Stimulated activated CD4-positive, alpha-beta T cell treated with anti-CD3 and anti-CD28 coated beads, Interleukin-12 subunit alpha, Interleukin-12 subunit beta, amount 100 ng/mL, for 24 hours (primary cell): ENCODE results near the gene FNIP1.
"Not testable (repeated sequence)": the region's sequence is repeated elsewhere in the genome, so short reads cannot be mapped to it uniquely, and the experiment has no call there.

Source experiments
- DNase-seq, 2 experiments: peaks; one replicate each; pipeline ENCODE4 v3.0.0-alpha.2; 2020; ENCODE audit warnings: low read depth in 2 of 2

The FNIP1 gene

DNA sequence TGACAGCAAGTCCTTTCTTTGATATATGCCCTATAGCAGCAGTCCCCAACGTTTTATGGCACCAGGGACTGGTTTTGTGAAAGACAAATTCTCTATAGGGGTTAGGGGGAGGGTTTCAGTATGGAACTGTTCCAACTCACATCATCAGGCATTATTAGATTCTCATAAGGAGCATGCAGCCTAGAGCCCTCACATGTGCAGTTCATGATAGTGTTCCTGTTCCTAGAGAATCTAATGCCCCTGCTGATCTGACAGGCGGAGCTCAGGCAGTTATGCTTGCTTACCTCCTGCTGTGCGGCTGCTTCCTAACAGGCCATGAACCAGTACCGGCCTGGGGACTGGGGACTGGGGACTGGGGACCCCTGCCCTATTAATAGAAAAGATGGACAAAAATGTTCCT lies 159.1 kb downstream of the FNIP1 start:
- no peak for DNase-seq

DNA sequence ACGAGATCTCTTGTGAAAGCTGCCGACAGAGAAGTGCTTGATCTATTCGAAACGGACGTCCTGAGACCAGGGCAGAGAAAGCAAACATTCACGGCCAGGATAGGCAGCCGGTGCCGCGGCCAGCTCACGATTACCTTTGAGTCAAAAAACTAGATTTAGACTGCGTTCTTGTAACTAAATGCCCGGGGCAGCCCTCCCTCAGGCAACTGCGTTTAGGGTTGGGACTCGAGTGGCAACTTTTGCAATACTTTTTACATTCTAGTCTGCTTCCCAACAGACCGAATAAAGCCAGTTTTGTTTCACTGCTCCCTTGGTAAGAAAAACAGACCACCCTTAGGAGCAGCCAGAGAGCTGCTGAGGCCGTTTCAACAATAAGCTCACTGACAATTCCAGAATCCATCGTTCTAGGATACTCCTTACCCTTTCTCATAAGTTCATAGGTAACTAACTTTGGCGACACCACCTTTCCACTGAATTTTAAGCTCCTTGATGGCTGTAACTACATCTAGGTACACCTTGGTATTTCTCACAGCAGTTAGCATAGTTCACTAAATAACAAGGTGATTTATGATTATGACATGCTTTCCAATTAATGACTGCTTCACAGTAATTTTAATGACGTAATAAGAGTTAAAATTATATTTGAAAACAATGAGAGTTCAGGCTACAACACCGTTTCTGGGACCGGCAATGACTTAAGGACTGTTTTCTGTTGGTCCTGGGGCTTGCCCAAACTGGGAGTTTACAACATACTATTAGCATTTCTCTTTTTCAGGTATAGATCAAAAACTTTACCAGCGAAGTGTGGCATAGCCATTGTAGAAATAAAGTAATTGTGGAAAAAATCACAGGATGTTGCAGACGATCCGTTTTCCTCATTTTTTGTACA lies 160.9 kb downstream of the FNIP1 start:
- DNase-seq, result no peak

DNA sequence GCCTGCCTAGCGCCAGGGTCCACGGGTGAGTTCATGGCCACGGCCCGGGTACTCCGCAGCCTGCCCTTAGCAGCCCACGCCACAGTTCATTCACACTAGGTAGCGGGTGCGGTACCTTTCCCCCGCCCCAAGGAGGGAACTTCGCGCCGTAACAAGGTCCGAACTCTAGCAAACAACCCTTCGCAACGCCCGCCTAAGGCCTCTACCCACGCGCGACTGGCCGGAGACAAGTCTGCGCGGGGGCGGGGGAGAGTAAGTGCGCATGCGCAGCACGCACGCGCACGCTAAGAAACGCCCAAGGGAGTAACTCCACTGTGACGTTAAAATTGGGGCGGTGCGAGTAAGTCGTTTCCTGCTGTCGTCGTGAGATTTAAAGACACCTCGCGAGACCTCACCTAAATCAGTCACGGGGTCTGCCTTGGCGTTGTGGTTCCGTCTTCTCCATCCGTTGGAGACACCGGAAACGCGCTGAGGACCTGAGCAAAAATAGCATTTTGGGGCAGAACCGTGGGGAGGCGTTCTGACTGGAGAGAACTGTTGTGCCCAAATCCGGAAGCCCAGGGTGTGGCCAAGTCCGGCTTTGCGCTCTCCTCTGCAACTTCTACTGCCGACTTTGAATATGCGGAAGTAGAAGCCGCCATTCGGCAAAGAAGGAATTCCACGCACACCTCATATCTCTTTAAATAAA lies 161.7 kb downstream of the FNIP1 start, which contains the start of gene RAPGEF6:
RAPGEF6 (minus strand) TSS at position 234 of the 688 bp plus-strand sequence; CDS start at position 35, 199 bp downstream.
- peak; percentile 92 to 95 for DNase-seq

DNA sequence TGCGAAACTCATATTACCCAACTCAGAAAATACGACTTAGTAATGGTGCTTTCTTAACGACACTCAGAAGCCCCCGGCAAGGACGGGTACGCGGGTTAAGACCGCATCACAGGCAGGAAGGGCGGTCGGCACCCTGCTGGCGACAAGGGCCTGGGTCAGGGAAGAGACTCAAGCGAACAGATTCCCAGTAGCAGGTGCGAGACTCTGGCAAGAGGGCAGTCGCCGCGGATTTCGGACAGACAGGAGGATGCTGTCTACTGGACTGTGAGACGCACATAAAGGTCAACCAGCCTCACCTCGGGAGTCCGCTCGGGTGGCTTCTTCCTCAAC lies 162.2 kb downstream of the FNIP1 start:
- peak in 1 of 2 experiments; percentile 47 for DNase-seq

DNA sequence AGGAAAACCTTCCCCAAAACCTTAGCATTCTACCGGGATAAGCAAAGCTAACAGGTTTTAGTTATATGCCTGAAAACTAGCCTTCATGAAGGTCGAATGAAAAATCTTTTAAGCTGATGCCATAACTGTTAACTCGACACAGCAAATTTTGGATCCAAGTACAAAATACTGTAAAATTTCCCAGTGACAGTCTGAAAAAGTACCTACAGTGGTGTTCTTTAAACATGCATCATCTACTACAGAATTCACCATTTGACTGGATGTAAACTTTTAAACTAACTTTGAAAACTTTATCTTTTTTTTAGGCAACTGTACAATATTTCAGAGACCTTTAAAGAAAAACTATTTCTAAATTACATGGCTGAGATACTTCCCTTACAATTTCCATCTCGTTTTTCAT lies 162.6 kb downstream of the FNIP1 start:
- DNase-seq, result no peak

DNA sequence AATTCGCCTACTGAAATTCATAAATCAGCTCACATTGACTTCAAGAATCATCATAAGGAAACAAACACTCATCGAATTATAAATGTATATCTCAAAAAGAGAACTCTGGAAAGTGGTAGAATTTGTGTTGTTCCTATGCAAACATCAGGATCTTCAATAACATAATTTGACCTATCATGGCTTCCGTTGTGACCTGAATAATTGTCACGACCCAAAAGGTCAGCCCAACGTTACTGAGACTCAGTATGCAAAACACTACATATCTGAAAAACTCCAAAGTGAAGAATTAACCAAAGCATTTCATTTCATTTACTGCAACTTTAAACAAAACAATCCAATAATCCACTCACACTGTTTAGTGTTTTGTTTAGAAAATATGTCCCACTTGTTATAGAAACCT lies 163.0 kb downstream of the FNIP1 start:
- no peak for DNase-seq

DNA sequence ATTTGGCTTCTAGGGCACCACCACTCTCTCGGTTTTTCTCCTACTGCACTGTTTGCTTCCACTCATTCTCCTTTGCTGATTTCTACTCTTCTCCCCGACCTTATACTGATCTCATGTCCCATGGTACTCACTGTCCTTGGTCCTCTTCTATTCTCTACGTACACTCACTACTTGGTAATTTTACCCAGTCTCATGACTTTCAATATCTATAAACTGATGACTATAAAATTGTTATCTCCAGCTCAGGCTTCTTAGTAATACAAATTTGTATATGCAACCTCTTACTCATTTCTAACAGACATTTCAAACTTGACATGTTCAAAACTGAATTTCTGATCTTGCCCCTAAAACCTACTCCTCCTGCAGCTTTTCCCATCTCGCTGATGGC lies 165.9 kb downstream of the FNIP1 start:
- no peak for DNase-seq

DNA sequence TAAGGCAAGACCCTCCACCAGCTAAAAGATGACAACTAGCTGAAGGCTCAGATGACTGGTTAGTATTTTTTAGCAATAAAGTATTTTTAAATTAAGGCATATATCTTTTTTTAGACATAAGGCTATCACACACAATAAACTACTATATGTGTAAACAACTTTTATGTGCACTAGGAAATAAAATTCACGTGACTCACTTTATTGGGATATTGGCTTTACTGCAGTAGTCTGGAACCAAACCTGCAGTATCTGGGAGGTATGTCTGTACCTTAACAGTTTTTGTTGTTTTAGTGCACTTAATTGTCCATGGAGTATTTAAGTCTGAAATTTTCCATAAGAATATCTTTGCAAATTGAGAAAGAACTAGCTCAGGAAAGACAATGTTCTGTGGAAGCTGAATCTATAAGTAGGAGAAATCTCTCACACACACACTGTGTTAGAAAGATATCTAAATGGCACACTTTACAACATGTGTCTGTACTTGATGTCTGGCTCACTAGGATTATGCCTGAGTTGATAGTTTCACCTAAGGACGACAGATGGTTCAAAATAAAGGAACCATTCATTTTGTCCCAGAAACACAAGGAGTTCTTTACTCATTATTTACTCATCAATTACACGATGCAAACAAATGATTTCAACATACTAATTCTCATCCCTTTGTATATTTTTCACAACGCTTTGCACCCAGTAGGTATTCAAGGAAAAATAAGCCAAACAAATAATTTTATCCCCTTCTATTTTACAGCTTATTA lies 166.4 kb downstream of the FNIP1 start:
- DNase-seq, result no peak

DNA sequence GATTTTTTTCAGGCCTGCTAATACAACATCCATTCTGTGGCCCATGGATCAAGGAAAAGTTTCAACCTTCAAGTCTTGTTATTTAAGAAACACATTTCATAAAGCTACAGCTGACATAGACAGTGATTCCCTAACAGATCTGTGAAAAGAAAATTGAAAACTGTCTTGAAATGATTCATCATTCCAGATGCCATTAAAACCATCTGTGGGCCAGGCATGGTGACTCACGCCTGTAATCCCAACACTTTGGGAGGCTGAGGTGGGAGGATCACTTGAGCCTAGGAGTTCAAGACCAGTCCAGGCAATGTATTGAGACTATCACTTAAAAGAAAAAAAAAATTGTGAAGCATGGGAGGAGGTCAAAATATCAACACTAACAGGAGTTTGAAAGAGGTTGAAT lies 167.8 kb downstream of the FNIP1 start:
- no peak for DNase-seq

DNA sequence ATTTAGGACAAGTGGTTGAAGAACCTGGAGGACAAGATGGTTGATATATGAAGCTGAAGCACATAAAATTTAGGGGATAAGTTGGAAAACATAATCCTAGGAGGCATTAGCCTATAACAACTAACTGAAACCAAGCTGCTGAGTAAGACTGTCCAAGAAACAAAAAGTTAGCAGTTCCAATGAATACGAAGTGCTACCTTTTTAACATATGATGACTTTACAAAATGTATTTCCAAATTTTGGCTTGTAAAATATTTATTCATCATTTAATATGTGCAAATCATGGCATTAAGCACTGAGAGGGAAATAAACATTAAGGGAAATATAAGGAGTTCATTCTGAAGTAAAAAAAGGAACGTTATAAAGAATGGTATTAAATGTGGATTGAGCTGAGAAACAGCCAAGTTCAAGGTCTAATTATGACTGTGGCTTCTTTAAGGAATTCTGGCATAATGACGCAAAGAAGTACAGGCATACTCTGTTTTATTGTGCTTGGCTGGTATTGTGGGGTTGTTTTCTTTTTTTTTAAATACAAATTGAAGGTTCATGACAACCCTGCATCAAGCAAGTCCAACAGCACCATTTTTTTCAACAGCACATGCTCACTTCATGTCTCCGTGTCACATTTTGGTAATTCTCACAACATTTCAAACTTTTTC lies 169.5 kb downstream of the FNIP1 start:
- DNase-seq, result no peak

DNA sequence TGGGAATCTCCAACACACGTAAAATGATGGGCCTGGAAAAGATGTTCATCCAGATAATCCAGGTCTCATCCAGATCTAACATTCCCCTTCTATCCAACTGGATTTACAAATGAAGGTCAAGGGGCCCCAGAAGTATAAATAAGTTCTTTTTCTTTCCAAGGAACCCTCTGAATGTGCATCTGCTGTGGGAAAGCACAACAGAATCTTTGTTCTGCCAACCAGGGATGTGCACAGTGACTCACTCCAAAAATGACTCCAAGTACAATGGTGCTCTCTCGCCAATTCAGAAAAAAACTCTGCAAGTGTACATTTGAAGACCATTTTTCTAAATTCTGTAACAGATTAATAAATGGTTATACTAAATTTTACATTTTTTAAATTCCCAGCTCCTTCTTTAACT lies 174.2 kb downstream of the FNIP1 start:
- DNase-seq, result no peak

DNA sequence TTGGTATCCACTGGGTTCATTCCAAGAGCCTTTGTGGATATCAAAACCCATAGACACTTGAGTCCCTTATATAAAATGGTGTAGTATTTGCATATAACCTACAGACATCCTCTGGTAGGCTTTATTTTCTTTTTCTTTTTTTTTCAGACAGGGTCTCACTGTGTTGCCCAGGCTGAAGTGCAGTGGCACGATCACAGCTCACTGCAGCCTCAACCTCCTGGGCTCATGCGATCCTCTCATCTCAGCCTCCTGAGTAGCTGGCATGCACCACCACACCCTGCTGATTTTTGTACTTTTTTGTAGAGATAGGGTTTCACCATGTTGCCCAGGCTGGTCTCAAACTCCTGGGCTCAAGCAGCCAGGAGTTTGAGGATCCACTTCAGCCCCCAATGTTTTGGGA lies 175.7 kb downstream of the FNIP1 start:
- not testable (repeated sequence) for DNase-seq

DNA sequence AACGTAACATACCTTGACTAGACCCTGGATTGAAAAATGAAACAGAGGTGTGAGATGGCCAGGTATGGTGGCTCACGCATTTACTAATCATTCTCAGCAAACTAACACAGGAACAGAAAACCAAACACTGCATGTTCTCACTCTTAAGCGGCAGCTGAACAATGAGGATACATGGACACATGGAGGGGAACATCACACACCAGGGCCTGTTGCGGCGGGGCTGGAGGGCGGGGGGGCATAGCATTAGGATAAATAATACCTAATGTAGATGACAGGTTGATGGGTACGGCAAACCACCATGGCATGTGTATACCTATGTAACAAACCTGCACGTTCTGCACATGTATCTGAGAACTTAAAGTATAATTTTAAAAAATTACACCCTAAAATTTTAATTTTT lies 177.7 kb downstream of the FNIP1 start:
- no peak for DNase-seq

DNA sequence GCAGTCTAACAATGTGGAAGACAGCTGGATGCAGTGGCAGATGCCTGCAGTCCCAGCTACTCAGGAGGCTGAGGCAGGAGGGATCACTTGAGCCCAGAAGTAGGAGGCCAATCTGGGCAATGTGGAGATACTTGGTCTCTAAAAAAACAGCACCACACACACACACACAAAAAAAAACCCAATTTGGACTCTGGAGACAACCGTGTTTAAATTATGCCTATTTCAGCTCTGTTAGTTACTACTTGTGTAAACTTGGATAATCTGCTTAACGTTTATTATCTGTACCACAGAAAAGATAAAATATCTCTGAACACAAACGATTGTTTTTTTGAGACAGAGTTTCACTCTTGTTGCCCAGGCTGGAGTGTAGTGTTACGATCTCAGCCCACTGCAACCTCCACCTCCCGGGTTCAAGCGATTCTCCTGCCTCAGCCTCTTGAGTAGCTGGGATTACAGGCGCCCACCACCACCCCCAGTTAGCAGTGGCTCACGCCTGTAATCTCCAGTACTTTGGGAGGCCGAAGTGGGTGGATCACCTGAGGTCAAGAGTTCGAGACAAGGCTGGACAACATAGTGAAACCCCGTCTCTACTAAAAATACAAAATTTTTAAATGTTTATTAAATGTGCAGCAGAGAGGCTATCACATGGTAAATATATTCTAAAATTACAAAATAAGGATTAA lies 179.5 kb downstream of the FNIP1 start:
- DNase-seq, result no peak

DNA sequence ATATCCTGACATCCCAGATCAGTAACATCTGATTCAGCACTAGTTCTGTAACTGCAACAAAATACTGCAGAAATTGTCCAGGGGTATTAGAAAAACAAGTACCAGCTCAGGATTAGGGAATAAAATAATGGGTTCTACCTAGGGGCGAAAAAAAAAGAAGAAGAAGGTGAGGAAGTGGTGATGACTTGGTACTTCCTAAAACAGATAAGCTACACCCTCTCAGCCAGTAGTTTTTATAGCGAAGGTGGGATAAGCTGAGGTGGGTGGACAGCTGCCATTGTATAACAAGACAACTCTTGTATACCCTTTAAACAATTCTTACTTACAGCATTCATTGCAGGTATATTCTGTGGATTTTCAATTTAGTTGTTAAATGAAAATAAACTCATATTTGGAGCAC lies 180.9 kb downstream of the FNIP1 start:
- DNase-seq, result no peak

DNA sequence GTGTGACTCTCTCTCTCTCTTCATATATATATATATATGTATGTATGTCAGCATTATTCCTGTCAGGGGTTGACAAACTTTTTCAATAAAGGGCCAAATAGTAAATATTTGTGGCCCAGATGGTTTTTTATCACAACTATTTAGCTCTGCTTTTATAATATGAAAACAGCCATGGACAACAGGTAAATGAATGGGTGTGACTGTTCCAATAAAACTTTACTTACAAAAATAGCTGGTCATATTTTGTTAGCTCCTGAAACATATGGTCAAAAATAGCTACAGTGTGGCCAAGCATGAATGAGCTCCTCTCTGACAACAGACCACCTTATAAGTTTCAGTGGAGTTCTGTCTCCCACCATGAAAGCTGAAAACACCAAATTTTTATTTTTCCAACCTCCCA lies 183.4 kb downstream of the FNIP1 start:
- no peak for DNase-seq

DNA sequence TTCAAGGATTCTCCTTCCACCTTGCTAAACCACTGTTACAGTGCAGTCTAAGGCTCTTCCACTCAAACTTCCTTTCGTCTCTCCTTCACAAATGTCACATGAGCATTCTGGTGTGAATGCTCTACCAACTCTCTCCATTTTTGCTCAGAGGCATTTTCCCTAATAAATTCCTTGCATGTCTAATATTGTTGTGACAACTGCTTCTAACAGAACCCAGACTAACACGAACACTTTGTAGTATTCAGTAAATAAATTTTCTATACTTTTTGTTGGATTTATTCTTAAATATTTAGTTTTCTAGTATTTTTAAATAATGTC lies 185.8 kb downstream of the FNIP1 start:
- DNase-seq, result no peak

DNA sequence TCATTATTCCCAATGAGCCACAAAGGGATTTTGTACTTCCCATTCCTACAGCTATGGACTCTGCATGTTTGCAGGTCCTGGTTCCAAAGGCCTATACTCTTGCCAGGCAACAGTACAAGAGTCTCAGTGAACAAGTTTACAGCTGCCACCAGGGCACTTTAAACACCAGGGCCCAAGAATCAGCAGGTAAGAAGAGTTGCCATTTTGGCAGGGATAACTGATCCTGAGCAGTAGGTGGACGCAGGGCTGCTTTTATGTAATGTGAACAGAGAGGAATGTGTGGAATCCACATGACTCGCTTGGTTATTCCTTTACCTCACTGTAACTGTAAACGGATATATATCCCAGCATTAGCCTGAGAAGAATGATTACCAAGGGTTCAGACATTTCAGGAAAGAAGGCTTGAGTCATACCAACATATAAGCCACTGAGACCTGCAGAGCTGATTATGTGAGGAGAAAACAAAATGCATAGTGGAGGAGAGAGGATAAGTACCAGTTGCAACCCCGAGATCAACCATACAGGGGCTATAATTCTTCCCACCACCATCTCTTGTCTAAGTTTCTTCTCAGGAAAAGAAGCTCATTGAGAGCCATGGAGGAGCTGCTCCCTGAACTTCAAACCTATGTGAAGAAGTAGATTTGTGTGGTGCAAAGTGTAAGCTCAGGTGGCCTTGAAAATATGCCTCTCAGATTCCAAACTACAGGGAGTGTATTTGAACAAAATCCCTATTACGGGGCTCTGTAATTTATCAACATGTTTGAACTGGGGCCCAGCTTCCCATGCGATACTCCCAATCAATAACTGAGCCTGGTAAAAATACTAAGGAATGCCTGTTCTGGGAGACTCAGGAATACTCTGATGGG lies 186.4 kb downstream of the FNIP1 start:
- DNase-seq, result no peak

DNA sequence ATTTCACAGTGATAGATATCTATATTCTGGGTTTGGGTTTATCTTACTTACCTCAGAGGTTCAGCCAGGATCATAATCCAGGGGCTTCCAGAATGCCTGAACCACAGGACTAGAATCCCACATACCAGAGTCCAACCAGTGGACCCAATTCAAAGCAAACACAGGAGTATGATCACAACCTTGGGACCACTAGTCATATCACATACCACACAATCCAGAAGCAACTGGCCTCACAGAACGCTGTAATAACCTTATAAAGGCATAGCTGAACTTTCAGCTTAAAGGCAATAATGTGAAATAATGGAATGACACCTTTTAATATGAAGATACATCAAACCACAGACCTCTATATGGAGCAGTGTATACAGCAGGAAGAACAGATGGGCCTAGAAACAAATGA lies 187.0 kb downstream of the FNIP1 start:
- DNase-seq, result no peak

DNA sequence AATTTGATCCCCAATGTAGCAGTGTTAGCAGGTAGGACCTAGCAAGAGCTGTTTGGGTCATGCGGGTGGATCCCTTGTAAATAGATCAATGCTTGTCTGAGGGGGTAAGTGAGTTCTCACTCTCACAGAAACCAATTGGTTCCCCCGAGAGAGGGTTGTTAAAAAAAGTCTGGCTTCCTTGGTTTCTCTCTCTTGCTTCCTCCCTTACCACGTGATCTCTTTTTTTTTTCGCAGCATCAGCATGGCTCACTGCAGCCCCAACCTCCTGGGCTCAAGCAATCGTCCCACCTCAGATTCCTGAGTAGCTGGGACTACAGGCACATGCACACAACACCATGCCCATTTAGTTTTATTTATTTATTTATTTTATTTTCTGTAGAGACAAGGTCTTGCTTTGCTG lies 188.2 kb downstream of the FNIP1 start:
- DNase-seq, result no peak
